PC-9 (cell line): Measurements from ENCODE around the gene AMTN.

Experiments
- EZH2 ChIP-seq: fragments of 200-600 bp; sonication (generic); IDR thresholded peaks from 2 replicates; pipeline ENCODE4 v1.8.0; 2017; ENCODE audit warnings: antibody characterized with exemption, low read depth
- TF ChIP-seq, protein P1 (sequence below): fragments of 200-600 bp; sonication (generic); conservative IDR thresholded peaks from 2 replicates; pipeline ENCODE4 v1.6.1; 2017; ENCODE audit warnings: mixed run types, antibody characterized with exemption, mild to moderate bottlenecking, moderate library complexity

- TF ChIP-seq, protein P1, sequence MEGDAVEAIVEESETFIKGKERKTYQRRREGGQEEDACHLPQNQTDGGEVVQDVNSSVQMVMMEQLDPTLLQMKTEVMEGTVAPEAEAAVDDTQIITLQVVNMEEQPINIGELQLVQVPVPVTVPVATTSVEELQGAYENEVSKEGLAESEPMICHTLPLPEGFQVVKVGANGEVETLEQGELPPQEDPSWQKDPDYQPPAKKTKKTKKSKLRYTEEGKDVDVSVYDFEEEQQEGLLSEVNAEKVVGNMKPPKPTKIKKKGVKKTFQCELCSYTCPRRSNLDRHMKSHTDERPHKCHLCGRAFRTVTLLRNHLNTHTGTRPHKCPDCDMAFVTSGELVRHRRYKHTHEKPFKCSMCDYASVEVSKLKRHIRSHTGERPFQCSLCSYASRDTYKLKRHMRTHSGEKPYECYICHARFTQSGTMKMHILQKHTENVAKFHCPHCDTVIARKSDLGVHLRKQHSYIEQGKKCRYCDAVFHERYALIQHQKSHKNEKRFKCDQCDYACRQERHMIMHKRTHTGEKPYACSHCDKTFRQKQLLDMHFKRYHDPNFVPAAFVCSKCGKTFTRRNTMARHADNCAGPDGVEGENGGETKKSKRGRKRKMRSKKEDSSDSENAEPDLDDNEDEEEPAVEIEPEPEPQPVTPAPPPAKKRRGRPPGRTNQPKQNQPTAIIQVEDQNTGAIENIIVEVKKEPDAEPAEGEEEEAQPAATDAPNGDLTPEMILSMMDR, result no peak
- TF ChIP-seq EZH2, result no peak
These were observed 59.0 kb downstream of the AMTN start for GRCh38 chr4:70577220-70577927.
